OCI-LY3 (cell line): ENCODE results near the gene CDT1.

Experiments
- H2AFZ ChIP-seq: fragments of 200-600, 300-600 bp; shearing (Covaris generic); 2 replicates; pipeline ENCODE4 v1.6.0; 2014; ENCODE audit warnings: antibody characterized with exemption, low read depth, low read length
- H3K27ac ChIP-seq: fragments of 200-600, 300-600 bp; sonication (generic); 2 replicates; pipeline ENCODE4 v1.5.1; 2014; ENCODE audit warnings: mild to moderate bottlenecking, low read length, moderate library complexity, mixed read lengths
- H3K27me3 ChIP-seq: fragments of 200-600, 300-600 bp; sonication (generic); 2 replicates; pipeline ENCODE4 v1.6.1; 2014; ENCODE audit warnings: low read depth, low read length, mixed read lengths
- H3K36me3 ChIP-seq: fragments of 200-600, 300-600 bp; sonication (generic); replicated peaks from 2 replicates; pipeline ENCODE3; 2014; ENCODE audit warnings: low read depth, low read length, mixed read lengths
- H3K4me1 ChIP-seq: fragments of 300-600, 200-600 bp; sonication (generic); 2 replicates; pipeline ENCODE4 v1.6.1; 2014; ENCODE audit warnings: low read length, mixed read lengths
- H3K4me2 ChIP-seq: fragments of 200-600, 300-600 bp; sonication (generic); 2 replicates; pipeline ENCODE4 v1.6.1; 2014; ENCODE audit warnings: low read length, mixed read lengths
- H3K4me3 ChIP-seq: fragments of 300-600, 200-600 bp; sonication (generic); 2 replicates; pipeline ENCODE4 v1.5.1; 2014; ENCODE audit warnings: antibody characterized with exemption, mild to moderate bottlenecking, low read length, moderate library complexity
- H3K79me2 ChIP-seq: fragments of 300-600, 200-600 bp; shearing (Covaris generic); 2 replicates; pipeline ENCODE4 v1.6.1; 2014; ENCODE audit warnings: mild to moderate bottlenecking, low read length, mixed read lengths
- H3K9ac ChIP-seq: fragments of 300-600, 200-600 bp; shearing (Covaris generic); 2 replicates; pipeline ENCODE4 v1.6.0; 2014; ENCODE audit warnings: mild to moderate bottlenecking, low read length, moderate library complexity
- H3K9me3 ChIP-seq: fragments of 200-600, 300-600 bp; shearing (Covaris generic); 2 replicates; pipeline ENCODE4 v1.6.1; 2014; ENCODE audit warnings: low read length, mixed read lengths; ENCODE audit not compliant: insufficient read depth
- H4K20me1 ChIP-seq: fragments of 200-600, 300-600 bp; sonication (generic); 2 replicates; pipeline ENCODE4 v1.6.1; 2016; ENCODE audit warnings: low read length, mixed read lengths; ENCODE audit not compliant: insufficient read depth
- EZH2phosphoT487 ChIP-seq: fragments of 200-600 bp; shearing (Covaris generic); IDR thresholded peaks from 2 replicates; pipeline ENCODE4 v1.6.1; 2018; ENCODE audit warnings: antibody characterized with exemption, mixed run types, low read depth
- TF ChIP-seq, protein P1 (sequence below): fragments of 200-600, 300-600 bp; sonication (generic); IDR thresholded peaks from 2 replicates; pipeline ENCODE4 v1.5.1; 2014; ENCODE audit warnings: antibody characterized with exemption, low read length, low read depth

Gene CDT1

DNA sequence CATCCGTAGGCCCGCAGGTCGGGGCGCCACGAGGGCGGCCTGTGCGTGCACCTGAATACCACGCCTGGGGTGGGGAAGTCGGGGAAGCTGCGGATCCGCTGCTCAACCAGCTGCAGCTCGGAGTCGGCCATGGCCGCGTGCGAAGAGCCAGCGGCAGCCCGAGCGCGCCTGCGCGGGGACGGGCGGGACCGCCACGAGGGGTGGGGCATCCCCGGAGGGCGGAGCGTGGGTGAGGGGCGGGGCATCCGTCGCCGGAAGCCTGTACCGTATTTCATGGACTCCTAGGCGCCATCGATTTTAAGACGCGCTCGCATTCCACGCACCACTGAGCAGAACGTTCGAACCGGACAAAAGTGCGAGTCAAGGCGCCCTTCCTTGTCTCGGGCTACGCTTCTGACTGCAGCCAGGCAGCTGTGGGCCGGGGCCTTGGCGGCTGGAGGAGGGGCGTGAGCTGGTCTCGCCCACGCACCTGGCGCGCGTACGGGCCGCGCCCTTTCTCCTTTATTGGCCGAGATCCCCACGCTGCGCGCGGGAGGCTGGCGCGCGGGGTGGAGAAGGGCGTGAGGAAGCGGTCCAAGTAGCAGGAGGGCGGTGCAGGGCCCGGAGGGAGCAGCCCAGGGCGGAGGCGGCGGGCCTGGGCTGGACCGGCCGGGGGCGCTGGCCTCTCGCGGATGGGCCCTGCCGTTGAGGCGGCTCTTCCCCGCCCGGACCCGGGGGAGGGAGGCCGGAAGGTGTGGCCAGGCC is 8.4 kb downstream of the CDT1 start, which contains the start of gene APRT:
Gene APRT (minus strand): TSS at position 160 of the 744 bp plus-strand sequence. CDS start 29 bp downstream, at position 131.
- peaks cover 11% of the 10 kb centered on the region for H3K4me1 ChIP-seq

DNA sequence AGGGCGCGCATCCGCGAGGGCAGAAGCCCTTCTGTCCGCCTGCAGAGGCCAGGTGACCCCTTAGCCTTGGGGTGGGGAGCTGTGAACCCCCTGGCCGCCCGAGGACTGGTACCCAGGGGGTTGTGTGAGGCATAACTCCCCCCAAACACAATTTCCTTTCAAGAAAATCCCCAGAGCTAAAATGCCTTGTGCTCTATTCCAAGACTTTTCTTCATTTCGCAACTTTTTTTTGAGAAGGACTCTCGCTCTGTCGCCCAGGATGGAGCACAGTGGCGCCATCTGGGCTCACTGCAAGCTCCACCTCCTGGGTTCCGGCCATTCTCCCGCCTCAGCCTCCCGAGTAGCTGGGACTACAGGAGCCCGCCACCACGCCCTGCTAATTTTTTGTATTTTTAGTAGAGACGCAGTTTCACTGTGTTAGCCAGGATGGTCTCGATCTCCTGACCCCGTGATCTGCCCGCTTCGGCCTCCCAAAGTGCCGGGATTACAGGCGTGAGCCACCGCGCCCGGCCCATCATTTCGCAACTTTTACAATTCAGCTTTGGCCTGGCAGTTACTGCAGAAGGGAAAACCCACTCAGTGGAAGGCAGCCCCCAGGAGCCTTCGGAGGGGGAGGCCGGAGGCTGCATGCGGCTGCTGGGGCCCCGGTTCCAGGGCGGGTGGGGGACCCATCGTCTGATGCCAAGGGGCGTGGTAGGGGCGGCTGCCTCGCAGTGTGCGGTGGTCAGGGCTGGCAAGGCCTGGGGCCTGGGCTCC is 9.1 kb downstream of the CDT1 start:
- H3K4me1 ChIP-seq = peaks cover 11% of the 10 kb centered on the region
- TF ChIP-seq, protein P1, sequence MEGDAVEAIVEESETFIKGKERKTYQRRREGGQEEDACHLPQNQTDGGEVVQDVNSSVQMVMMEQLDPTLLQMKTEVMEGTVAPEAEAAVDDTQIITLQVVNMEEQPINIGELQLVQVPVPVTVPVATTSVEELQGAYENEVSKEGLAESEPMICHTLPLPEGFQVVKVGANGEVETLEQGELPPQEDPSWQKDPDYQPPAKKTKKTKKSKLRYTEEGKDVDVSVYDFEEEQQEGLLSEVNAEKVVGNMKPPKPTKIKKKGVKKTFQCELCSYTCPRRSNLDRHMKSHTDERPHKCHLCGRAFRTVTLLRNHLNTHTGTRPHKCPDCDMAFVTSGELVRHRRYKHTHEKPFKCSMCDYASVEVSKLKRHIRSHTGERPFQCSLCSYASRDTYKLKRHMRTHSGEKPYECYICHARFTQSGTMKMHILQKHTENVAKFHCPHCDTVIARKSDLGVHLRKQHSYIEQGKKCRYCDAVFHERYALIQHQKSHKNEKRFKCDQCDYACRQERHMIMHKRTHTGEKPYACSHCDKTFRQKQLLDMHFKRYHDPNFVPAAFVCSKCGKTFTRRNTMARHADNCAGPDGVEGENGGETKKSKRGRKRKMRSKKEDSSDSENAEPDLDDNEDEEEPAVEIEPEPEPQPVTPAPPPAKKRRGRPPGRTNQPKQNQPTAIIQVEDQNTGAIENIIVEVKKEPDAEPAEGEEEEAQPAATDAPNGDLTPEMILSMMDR = no peak
- no peak for TF ChIP-seq EZH2phosphoT487
- H4K20me1 ChIP-seq = peaks cover 20% of the 10 kb centered on the region; the same call in 1 of the 2 replicates
- H3K36me3 ChIP-seq = peaks cover 22% of the 10 kb centered on the region
- H3K27me3 ChIP-seq = no peaks in the 10 kb centered on the region
- H3K9me3 ChIP-seq = no peaks in the 10 kb centered on the region
- H3K27ac ChIP-seq = no peak overlapping the region
- no peak overlapping the region for H3K4me3 ChIP-seq
- H2AFZ ChIP-seq = no peak overlapping the region
- peaks cover 21% of the 10 kb centered on the region for H3K79me2 ChIP-seq
- no peak overlapping the region for H3K4me2 ChIP-seq
- no peak overlapping the region for H3K9ac ChIP-seq

More for the DNA sequence above, 8.4 kb downstream of the CDT1 start, which contains the start of gene APRT:
- peak within 1 kb of the TSS; percentile 80 for H3K4me2 ChIP-seq
- peaks cover 26% of the 10 kb centered on the region for H3K36me3 ChIP-seq
- TF ChIP-seq EZH2phosphoT487 = no peak
- TF ChIP-seq, protein P1 = no peak
- H3K4me3 ChIP-seq = peak within 1 kb of the TSS; percentile 84
- peak within 1 kb of the TSS; percentile 57 for H3K27ac ChIP-seq
- peaks cover 20% of the 10 kb centered on the region; the same call in 1 of the 2 replicates for H4K20me1 ChIP-seq
- H3K9ac ChIP-seq = peak within 1 kb of the TSS; percentile 73
- H2AFZ ChIP-seq = no peak within 1 kb of the TSS
- peaks cover 21% of the 10 kb centered on the region for H3K79me2 ChIP-seq
- no peaks in the 10 kb centered on the region for H3K9me3 ChIP-seq
- no peaks in the 10 kb centered on the region for H3K27me3 ChIP-seq

DNA sequence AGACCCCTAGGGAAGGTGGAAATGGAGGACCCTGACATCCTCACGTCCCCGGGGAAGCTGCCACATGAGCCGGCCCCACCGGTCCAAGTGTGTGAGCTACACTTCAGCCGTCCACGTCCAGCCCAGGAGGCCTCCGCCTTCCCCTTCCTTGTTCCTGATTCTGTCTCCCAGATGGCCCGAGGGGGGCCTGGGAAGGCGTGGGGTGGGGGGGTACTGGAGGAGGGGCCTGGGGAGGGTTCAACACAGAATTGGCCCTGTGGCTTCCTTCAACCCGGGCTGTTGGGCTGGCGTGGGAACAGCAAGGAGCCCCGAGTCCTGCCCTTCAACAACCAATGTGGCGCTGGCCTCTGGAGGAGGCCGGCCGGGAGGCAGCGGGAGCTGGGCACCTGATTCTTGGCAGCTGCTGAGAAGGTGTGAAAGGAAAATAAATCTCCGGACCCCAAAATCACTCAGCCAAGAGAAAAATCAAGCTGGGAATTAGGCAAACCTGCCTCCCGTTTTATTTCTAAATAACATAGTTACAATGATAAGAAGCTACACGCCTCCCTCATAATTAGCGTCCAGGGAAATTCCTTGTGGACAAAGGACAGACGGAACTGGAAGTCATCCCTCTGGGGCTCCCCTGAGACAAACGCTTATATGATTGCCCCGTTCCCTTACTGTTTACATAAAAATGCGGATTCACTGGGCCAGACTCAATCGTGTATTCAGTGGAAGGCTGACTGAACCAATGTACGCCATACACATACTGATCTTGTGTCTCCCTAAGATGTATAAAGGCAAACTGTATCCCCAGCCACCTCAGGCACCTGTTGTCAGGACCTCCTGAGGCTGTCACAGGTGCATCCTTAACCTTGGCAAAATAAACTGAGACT is 9.9 kb downstream of the CDT1 start:
- Histone ChIP-seq H3K27ac (no peak overlapping the region), H3K4me1 (peaks cover 11% of the 10 kb centered on the region), H3K9ac (no peak overlapping the region)

More for the DNA sequence above, 9.9 kb downstream of the CDT1 start:
- H3K27me3 ChIP-seq = no peaks in the 10 kb centered on the region
- H4K20me1 ChIP-seq = peaks cover 13% of the 10 kb centered on the region; the same call in 1 of the 2 replicates
- H2AFZ ChIP-seq = no peak overlapping the region
- TF ChIP-seq EZH2phosphoT487 = no peak
- TF ChIP-seq, protein P1 = no peak
- H3K36me3 ChIP-seq = peaks cover 13% of the 10 kb centered on the region
- no peak overlapping the region for H3K4me2 ChIP-seq
- no peaks in the 10 kb centered on the region for H3K9me3 ChIP-seq
- H3K4me3 ChIP-seq = no peak overlapping the region
- peaks cover 21% of the 10 kb centered on the region for H3K79me2 ChIP-seq
